ENCODE measurements around the gene DIRAS3.

Gene DIRAS3

DNA sequence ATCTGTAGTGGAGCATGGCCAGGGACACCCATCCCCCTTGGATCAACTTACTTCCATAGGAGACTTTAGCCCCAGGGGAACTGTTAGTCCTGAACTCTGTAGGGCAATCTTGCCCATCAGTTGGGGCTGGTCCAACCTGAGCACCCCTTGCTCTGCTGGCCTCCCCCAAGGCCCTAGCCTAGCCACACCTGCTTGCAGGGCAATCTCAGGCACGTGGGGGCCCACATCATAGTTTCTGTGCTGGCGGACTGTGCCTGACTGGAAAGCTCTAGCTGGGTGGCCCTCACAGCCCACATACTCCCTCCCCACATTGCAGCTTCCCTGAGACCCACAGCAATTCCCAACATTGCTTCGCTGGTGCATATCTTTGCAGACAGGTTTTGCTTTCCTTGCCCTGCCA lies 6.6 kb upstream of the DIRAS3 start:
- H3K4me1 ChIP-seq (ENCODE audit: control insufficient read depth, insufficient read depth, low read length) = no peaks in the 10 kb centered on the region
- H3K9me3 ChIP-seq (ENCODE audit: control insufficient read depth in 2 of 2, low read length in 2 of 2) = no peaks in the 10 kb centered on the region
- H3K9ac ChIP-seq (ENCODE audit: low read length in 2 of 2) = no peak overlapping the region
- no peaks in the 10 kb centered on the region for H3K27me3 ChIP-seq (ENCODE audit: control insufficient read depth in 1 of 2, insufficient read depth in 2 of 2, low read length in 2 of 2)
- no peaks in the 10 kb centered on the region for H3K36me3 ChIP-seq (ENCODE audit: control insufficient read depth in 2 of 2, insufficient read depth in 2 of 2, low read length in 2 of 2)
- no peak overlapping the region for H3K27ac ChIP-seq (ENCODE audit: low read length)
- no peak overlapping the region for H3K4me3 ChIP-seq (ENCODE audit: low read length in 2 of 2)

DNA sequence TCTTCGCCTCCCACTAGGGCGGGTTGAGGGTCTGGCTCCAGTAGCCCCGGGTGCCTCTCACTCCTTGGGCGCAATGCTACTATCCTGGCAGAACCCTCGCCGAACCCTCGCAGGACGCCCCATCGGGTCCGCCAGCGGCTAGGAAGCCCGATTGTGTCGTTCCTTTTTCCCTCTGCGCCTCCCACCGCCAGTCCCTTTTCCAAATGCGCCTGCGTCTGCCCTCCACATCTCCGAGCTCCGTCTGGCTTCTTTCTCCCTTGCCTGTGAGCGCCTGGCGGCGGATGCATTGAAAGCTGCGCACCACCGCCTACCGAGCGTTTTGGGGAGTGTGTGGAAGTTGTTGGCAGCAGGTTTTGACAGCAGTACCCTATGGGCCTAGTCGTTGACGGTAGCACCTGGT lies 1.0 kb upstream of the DIRAS3 start:
- no peaks in the 10 kb centered on the region for H3K27me3 ChIP-seq (ENCODE audit: control insufficient read depth in 1 of 2, insufficient read depth in 2 of 2, low read length in 2 of 2)
- peak overlapping the region; percentile 62 to 70 for H3K4me3 ChIP-seq (ENCODE audit: low read length in 2 of 2)
- H3K27ac ChIP-seq (ENCODE audit: low read length) = no peak overlapping the region
- peaks cover 0 to 3% of the 10 kb centered on the region in 2 donors for H3K36me3 ChIP-seq (ENCODE audit: control insufficient read depth in 2 of 2, insufficient read depth in 2 of 2, low read length in 2 of 2)
- no peak overlapping the region for H3K9ac ChIP-seq (ENCODE audit: low read length in 2 of 2)
- no peaks in the 10 kb centered on the region for H3K4me1 ChIP-seq (ENCODE audit: control insufficient read depth, insufficient read depth, low read length)
- H3K9me3 ChIP-seq (ENCODE audit: control insufficient read depth in 2 of 2, low read length in 2 of 2) = no peaks in the 10 kb centered on the region

DNA sequence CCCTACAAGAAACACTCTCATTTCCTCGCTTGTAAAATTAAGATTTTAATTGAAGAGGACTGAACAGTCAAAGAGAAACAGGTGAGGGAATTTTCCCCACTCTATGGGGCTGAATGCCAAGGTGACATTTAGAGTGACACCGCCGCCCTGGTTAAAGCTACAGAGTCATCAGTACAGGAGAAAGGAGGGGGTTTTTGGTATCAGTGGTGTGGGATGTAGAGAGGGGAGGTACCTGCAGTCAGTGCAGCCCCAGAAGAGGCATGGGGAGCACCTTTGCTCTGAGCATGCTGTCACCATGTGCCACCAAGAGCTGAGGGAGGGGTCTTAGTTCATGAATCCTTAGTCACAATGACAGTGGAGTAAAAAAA lies 2.8 kb downstream of the DIRAS3 start:
- Histone ChIP-seq H3K9me3 (ENCODE audit: control insufficient read depth in 2 of 2, low read length in 2 of 2) (no peaks in the 10 kb centered on the region), H3K36me3 (ENCODE audit: control insufficient read depth in 2 of 2, insufficient read depth in 2 of 2, low read length in 2 of 2) (peaks cover 0 to 3% of the 10 kb centered on the region in 2 donors), H3K4me1 (ENCODE audit: control insufficient read depth, insufficient read depth, low read length) (no peaks in the 10 kb centered on the region), H3K27ac (ENCODE audit: low read length) (no peak overlapping the region), H3K9ac (ENCODE audit: low read length in 2 of 2) (no peak overlapping the region), H3K4me3 (ENCODE audit: low read length in 2 of 2) (no peak overlapping the region), H3K27me3 (ENCODE audit: control insufficient read depth in 1 of 2, insufficient read depth in 2 of 2, low read length in 2 of 2) (no peaks in the 10 kb centered on the region)

DNA sequence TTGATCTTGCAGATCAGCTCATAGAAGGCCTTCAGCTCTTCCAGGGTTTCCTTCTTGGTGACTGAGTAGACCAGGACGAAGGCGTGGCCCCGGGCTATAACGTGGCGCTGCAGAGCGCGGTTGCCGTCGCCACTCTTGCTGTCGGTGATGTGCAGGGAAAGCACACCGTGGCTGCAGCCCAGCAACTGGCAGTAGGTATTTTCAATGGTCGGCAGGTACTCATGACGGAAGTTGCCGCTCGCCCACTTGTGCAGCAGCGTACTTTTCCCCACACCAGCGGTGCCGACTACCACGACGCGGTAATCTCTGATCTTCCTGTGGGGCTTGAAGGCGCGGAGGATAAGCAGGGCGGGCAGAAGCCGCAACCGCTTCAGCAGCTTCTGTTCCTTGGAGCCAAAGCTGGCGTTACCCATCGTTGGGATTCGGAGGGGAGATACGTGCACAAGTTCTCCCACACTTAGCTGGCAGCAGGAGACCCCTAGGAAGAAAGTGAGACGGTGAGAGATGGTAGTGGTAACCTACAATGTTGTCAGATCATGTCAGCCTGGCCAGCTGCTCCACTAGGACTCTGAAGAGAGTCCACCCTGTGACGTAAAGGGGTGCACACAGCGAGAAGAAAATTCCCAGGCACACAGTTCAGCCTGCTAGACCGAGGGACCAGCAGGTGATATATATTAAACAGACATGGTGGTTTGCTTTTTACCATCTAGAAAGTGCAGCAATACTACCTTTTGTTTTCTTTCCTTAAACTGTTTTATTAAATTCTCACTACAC lies 3.4 kb downstream of the DIRAS3 start:
- peaks cover 0 to 3% of the 10 kb centered on the region in 2 donors for H3K36me3 ChIP-seq (ENCODE audit: control insufficient read depth in 2 of 2, insufficient read depth in 2 of 2, low read length in 2 of 2)

DNA sequence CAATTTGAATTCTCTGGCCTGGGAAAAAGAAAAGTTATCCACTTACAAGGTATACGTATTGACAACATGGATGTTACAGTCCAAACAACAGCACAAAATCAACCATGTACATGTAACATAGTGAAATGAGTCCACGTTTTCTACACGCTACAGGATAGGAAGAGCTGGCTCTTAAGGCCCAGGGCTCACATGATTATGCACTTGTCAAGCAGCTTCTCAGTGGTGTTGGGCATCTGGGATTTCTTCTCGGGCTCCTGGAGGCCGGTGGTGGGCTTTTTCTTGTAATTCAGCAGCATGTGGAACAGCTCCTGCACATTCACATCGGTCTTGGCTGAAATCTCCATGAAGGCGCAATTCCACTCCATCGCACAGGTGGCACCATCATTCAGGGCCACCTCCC lies 4.0 kb downstream of the DIRAS3 start:
- Histone ChIP-seq H3K27me3 (ENCODE audit: control insufficient read depth in 1 of 2, insufficient read depth in 2 of 2, low read length in 2 of 2) (no peaks in the 10 kb centered on the region), H3K4me3 (ENCODE audit: low read length in 2 of 2) (no peak overlapping the region), H3K9ac (ENCODE audit: low read length in 2 of 2) (no peak overlapping the region), H3K36me3 (ENCODE audit: control insufficient read depth in 2 of 2, insufficient read depth in 2 of 2, low read length in 2 of 2) (peaks cover 0 to 3% of the 10 kb centered on the region in 2 donors), H3K27ac (ENCODE audit: low read length) (no peak overlapping the region), H3K9me3 (ENCODE audit: control insufficient read depth in 2 of 2, low read length in 2 of 2) (no peaks in the 10 kb centered on the region), H3K4me1 (ENCODE audit: control insufficient read depth, insufficient read depth, low read length) (no peaks in the 10 kb centered on the region)

More for the DNA sequence above, 3.4 kb downstream of the DIRAS3 start:
- H3K4me3 ChIP-seq (ENCODE audit: low read length in 2 of 2) = no peak overlapping the region
- no peak overlapping the region for H3K27ac ChIP-seq (ENCODE audit: low read length)
- H3K4me1 ChIP-seq (ENCODE audit: control insufficient read depth, insufficient read depth, low read length) = no peaks in the 10 kb centered on the region
- no peak overlapping the region for H3K9ac ChIP-seq (ENCODE audit: low read length in 2 of 2)
- H3K9me3 ChIP-seq (ENCODE audit: control insufficient read depth in 2 of 2, low read length in 2 of 2) = no peaks in the 10 kb centered on the region
- no peaks in the 10 kb centered on the region for H3K27me3 ChIP-seq (ENCODE audit: control insufficient read depth in 1 of 2, insufficient read depth in 2 of 2, low read length in 2 of 2)

DNA sequence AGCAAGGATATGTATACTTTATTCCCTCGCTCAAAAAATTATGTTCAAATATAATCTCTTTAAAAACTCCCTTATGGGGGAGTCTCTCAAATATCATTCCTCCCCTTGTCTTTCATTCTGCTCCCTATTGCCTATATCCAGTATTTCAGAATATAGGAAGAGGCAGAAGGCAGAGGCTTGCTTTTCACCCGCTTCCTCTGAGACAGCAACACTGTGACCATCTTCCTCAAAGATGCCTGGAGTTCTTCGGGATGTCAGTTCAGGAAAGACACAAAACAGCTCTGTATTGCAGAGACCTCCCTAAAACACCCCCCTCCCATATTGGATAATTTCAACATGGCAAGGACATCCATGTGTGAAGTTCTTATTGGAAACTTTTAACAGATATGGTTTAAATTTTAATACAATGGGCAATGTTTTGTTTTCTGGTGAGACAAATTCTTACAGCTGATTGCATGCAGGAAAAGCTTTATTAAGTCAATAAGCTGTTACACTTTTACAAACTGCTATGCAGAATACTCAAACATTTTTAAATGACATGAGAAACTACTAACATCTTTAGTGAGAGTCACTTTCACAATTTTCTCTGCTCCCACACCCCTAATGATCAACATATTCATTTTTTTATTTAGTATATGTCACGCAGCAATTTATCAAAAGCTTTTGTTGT lies 4.8 kb downstream of the DIRAS3 start:
- Histone ChIP-seq H3K27me3 (ENCODE audit: control insufficient read depth in 1 of 2, insufficient read depth in 2 of 2, low read length in 2 of 2) (no peaks in the 10 kb centered on the region), H3K4me3 (ENCODE audit: low read length in 2 of 2) (no peak overlapping the region), H3K4me1 (ENCODE audit: control insufficient read depth, insufficient read depth, low read length) (no peaks in the 10 kb centered on the region), H3K36me3 (ENCODE audit: control insufficient read depth in 2 of 2, insufficient read depth in 2 of 2, low read length in 2 of 2) (peaks cover 0 to 3% of the 10 kb centered on the region in 2 donors), H3K9me3 (ENCODE audit: control insufficient read depth in 2 of 2, low read length in 2 of 2) (no peaks in the 10 kb centered on the region), H3K9ac (ENCODE audit: low read length in 2 of 2) (no peak overlapping the region), H3K27ac (ENCODE audit: low read length) (no peak overlapping the region)

DNA sequence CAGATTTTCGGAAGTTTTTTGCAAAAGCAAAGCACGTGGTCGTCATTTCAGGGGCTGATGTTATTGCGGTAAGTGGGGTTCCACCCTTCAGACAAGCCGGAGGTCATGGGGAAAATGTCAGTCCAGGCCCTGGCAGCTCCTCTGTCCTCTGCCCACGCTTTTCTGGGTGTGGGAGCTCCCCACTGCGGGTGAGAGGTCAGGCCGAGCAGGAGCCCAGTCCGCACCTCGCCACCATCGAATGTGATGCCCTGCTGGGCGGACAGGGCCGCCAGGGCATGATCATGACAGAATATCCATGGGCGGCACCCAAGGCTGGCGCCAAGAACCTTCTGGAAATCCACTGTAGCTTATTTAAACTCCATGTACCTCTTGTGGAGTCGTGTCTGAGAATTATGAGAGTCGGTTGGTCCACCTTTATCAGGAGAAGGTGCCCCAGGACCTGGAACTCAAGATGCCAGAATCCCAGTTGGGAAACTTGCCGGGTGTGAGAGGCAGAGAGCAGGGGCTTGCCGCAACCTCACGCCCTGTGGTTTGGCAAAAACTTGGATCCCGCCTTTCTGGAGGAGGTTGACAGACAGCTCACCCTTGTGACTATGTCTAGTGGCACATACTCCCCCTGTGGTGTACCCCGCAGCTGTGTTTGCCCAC lies 6.9 kb downstream of the DIRAS3 start:
- Histone ChIP-seq H3K9ac (ENCODE audit: low read length in 2 of 2) (no peak overlapping the region), H3K4me1 (ENCODE audit: control insufficient read depth, insufficient read depth, low read length) (no peaks in the 10 kb centered on the region), H3K9me3 (ENCODE audit: control insufficient read depth in 2 of 2, low read length in 2 of 2) (no peaks in the 10 kb centered on the region), H3K27ac (ENCODE audit: low read length) (no peak overlapping the region), H3K36me3 (ENCODE audit: control insufficient read depth in 2 of 2, insufficient read depth in 2 of 2, low read length in 2 of 2) (peaks cover 0 to 3% of the 10 kb centered on the region in 2 donors), H3K4me3 (ENCODE audit: low read length in 2 of 2) (no peak overlapping the region), H3K27me3 (ENCODE audit: control insufficient read depth in 1 of 2, insufficient read depth in 2 of 2, low read length in 2 of 2) (no peaks in the 10 kb centered on the region)

DNA sequence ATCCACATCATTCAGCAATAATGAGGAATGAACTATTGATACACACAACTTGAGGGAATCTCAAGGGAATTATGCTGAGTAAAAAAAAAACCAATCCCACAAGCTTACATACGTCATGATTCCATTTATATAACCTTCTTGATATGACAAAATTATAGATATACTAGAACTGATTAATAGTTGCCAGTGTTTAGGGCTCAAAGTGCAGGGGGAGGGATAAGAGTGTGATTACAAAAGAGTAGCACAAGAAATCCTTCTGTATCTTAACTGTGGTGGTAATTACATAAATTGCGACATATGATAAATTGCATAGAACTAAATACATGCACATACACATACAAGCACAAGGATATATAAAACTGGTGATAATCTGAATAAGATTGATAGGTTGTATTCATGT lies 13.5 kb downstream of the DIRAS3 start:
- Histone ChIP-seq H3K9me3 (ENCODE audit: control insufficient read depth in 2 of 2, low read length in 2 of 2) (no peaks in the 10 kb centered on the region), H3K4me3 (ENCODE audit: low read length in 2 of 2) (no peak overlapping the region), H3K27me3 (ENCODE audit: control insufficient read depth in 1 of 2, insufficient read depth in 2 of 2, low read length in 2 of 2) (no peaks in the 10 kb centered on the region), H3K9ac (ENCODE audit: low read length in 2 of 2) (no peak overlapping the region), H3K27ac (ENCODE audit: low read length) (no peak overlapping the region), H3K4me1 (ENCODE audit: control insufficient read depth, insufficient read depth, low read length) (no peaks in the 10 kb centered on the region), H3K36me3 (ENCODE audit: control insufficient read depth in 2 of 2, insufficient read depth in 2 of 2, low read length in 2 of 2) (no peaks in the 10 kb centered on the region)

DNA sequence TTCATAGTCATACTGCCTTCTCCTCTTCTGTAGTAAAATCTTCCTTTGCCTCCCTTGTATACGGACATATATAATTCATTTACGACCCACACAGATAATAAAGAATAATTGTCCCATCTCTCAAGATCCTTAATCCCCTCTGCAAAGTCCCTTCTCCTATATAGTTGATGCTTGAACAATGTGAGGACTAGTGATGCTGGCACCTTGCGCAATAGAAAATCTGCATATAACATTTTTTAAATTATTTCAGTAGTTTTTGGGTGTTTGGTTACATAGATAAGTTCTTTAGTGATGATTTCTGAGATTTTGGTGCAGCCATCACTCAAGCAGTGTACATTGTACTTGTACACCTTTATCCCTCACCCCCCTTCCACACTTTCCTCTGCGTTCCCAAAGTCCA lies 21.0 kb downstream of the DIRAS3 start:
- Histone ChIP-seq H3K4me3 (ENCODE audit: low read length in 2 of 2) (no peak overlapping the region), H3K27ac (ENCODE audit: low read length) (no peak overlapping the region), H3K27me3 (ENCODE audit: control insufficient read depth in 1 of 2, insufficient read depth in 2 of 2, low read length in 2 of 2) (no peaks in the 10 kb centered on the region), H3K9me3 (ENCODE audit: control insufficient read depth in 2 of 2, low read length in 2 of 2) (no peaks in the 10 kb centered on the region), H3K9ac (ENCODE audit: low read length in 2 of 2) (no peak overlapping the region), H3K4me1 (ENCODE audit: control insufficient read depth, insufficient read depth, low read length) (no peaks in the 10 kb centered on the region), H3K36me3 (ENCODE audit: control insufficient read depth in 2 of 2, insufficient read depth in 2 of 2, low read length in 2 of 2) (no peaks in the 10 kb centered on the region)

DNA sequence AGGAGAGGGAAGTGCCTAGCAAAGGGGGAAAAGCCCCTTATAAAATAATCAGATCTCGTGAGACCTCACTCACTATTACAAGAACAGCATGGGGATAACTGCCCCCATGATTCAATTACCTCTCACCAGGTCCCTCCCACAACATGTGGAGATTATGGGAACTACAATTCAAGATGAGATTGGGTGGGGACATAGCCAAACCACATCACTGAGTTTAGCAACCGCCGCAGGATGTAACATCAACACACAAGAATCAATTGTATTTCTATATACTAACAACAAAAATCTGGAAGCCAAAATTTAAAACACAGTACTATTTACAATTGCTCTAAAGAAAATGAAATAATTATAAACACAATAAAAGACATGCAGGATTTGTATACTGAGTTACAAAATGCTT lies 21.9 kb downstream of the DIRAS3 start:
- no peak overlapping the region for H3K27ac ChIP-seq (ENCODE audit: low read length)
- no peak overlapping the region for H3K4me3 ChIP-seq (ENCODE audit: low read length in 2 of 2)
- no peaks in the 10 kb centered on the region for H3K4me1 ChIP-seq (ENCODE audit: control insufficient read depth, insufficient read depth, low read length)
- no peaks in the 10 kb centered on the region for H3K9me3 ChIP-seq (ENCODE audit: control insufficient read depth in 2 of 2, low read length in 2 of 2)
- H3K36me3 ChIP-seq (ENCODE audit: control insufficient read depth in 2 of 2, insufficient read depth in 2 of 2, low read length in 2 of 2) = no peaks in the 10 kb centered on the region
- no peaks in the 10 kb centered on the region for H3K27me3 ChIP-seq (ENCODE audit: control insufficient read depth in 1 of 2, insufficient read depth in 2 of 2, low read length in 2 of 2)
- no peak overlapping the region for H3K9ac ChIP-seq (ENCODE audit: low read length in 2 of 2)

Data from stomach smooth muscle (tissue), 2 donors.